Activated B cell treated with CpG ODN at 0.5 μM for 24 hours (primary cell): Measurements from ENCODE around the gene MPEG1. TPM values are rescaled to one million over a fixed set of nuclear protein-coding genes. Genes with fewer than 3 reads are reported as not detected.

Source experiments
- ATAC-seq: fragments of 200-7000 bp; cut with Tn5 transposase; one replicate; pipeline ENCODE4 v1.10.0; 2021; ENCODE audit warnings: low read depth, mild to moderate bottlenecking, moderate library complexity
- CTCF ChIA-PET: fragments of 350-600 bp; sonication (Branson Sonifier 250); formaldehyde crosslinking; loops from one replicate; lab custom pipeline; 2021; ENCODE audit warnings: antibody characterized with exemption; lab: Charles Lee
- POLR2A ChIA-PET: fragments of 350-600 bp; sonication (Branson Sonifier 250); formaldehyde crosslinking; loops from one replicate; lab custom pipeline; 2021; ENCODE audit warnings: antibody characterized with exemption; lab: Charles Lee
- DNase-seq: peaks from one replicate; pipeline ENCODE4 v3.0.0; 2022
- H3K27ac Mint-ChIP-seq: one replicate; pipeline ENCODE4 v1.8.0; 2020; ENCODE audit warnings: mixed read lengths
- H3K27me3 Mint-ChIP-seq: one replicate; pipeline ENCODE4 v1.8.0; 2021; ENCODE audit warnings: mixed read lengths
- H3K36me3 Mint-ChIP-seq: one replicate; pipeline ENCODE4 v1.8.0; 2021; ENCODE audit warnings: low read depth, mixed read lengths
- H3K4me1 Mint-ChIP-seq: one replicate; pipeline ENCODE4 v1.8.0; 2021; ENCODE audit warnings: mixed read lengths
- H3K4me3 Mint-ChIP-seq: one replicate; pipeline ENCODE4 v1.8.0; 2020; ENCODE audit warnings: mild to moderate bottlenecking, mixed read lengths
- H3K9me3 Mint-ChIP-seq: one replicate; pipeline ENCODE4 v1.8.0; 2020; ENCODE audit warnings: mixed read lengths
- intact Hi-C: fragments of 100-400 bp; cut with micrococcal nuclease; formaldehyde crosslinking; loops from one replicate; pipeline ENCODE4 v1.15.1; 2024
- total RNA-seq: library from RNA; stranded (reverse); gene quantifications from 2 replicates; pipeline ENCODE4 v1.2.3, GENCODE V29; 2022
- TF ChIP-seq, protein P1 (sequence below): fragments of 200-600 bp; IDR thresholded peaks from one replicate; pipeline ENCODE4 v1.8.0; 2022; ENCODE audit warnings: antibody characterized with exemption, mild to moderate bottlenecking

The MPEG1 gene
- total RNA-seq, 1 donor from 2014 or later: 154 TPM

- H3K9me3 Mint-ChIP-seq: peaks cover 4% of the 10 kb centered on the region
- peak overlapping the region; percentile 96 for H3K4me3 Mint-ChIP-seq
- peaks cover 36% of the 10 kb centered on the region for H3K36me3 Mint-ChIP-seq
- CTCF ChIA-PET: interaction anchor here (0.7 to 9.0 kb wide), 5 partner anchors 10 to 90 kb away, joined by 3 to 102 read pairs (median 35); no protein-coding TSS in a partner anchor
- POLR2A ChIA-PET: interaction anchor here (0.6 to 6.4 kb wide), 6 partner anchors 8 to 597 kb away, joined by 3 to 70 read pairs (median 30); partner anchors contain the start of gene MPEG1
- no peak for ATAC-seq
- intact Hi-C loops: loop anchor here (10.0 kb wide), 1 partner anchor 380 kb away; no protein-coding TSS in a partner anchor
- H3K4me1 Mint-ChIP-seq: peaks cover 38% of the 10 kb centered on the region
- H3K27ac Mint-ChIP-seq: peak overlapping the region; percentile 69
- H3K27me3 Mint-ChIP-seq: no peaks in the 10 kb centered on the region
- no peak for DNase-seq
- TF ChIP-seq, protein P1, sequence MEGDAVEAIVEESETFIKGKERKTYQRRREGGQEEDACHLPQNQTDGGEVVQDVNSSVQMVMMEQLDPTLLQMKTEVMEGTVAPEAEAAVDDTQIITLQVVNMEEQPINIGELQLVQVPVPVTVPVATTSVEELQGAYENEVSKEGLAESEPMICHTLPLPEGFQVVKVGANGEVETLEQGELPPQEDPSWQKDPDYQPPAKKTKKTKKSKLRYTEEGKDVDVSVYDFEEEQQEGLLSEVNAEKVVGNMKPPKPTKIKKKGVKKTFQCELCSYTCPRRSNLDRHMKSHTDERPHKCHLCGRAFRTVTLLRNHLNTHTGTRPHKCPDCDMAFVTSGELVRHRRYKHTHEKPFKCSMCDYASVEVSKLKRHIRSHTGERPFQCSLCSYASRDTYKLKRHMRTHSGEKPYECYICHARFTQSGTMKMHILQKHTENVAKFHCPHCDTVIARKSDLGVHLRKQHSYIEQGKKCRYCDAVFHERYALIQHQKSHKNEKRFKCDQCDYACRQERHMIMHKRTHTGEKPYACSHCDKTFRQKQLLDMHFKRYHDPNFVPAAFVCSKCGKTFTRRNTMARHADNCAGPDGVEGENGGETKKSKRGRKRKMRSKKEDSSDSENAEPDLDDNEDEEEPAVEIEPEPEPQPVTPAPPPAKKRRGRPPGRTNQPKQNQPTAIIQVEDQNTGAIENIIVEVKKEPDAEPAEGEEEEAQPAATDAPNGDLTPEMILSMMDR: no peak
Observed at GRCh38 chr11:59174664-59175033, 38.1 kb downstream of the MPEG1 start.

DNA sequence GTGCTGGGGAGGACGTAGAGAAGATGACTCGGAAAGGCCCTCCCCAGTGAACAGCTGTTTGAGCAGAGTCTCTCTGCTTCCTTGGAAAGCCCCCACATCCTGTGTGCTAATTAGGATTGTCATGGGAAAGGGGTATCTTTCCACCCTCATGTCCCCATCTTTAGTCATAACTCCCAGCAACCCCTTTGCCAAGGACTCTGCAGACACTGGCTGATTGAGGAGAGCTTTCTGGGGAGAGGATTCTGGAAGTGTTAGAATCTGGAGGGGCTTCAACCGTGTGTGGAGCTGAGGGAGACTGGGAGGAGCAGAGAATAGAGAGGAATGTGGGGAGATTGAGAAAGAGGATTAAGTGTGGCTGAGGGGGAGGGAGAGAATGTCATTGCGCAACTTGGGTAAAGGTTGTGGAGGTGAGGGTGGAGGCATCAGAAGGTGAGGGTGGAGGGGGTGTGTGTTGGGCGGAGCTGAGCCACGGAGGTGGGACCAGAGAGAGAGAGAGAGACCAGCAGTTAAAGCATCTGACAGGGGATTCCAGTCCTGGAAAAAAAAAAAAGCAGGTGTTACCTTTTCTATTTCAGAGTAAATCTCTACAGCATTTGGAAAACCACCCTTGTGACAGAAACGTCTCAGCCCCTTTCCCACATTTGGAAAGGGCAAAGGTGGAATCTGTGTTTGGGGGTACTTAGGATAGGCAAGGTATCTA is 38.6 kb downstream of the MPEG1 start:
- POLR2A ChIA-PET: interaction anchor here (0.6 to 6.4 kb wide), 7 partner anchors 9 to 596 kb away, joined by 3 to 70 read pairs (median 4); partner anchors contain the start of gene MPEG1
- Mint-ChIP-seq H3K4me1 (peaks cover 34% of the 10 kb centered on the region), H3K36me3 (peaks cover 32% of the 10 kb centered on the region), H3K4me3 (peak overlapping the region; percentile 96), H3K27me3 (no peaks in the 10 kb centered on the region), H3K9me3 (no peaks in the 10 kb centered on the region), H3K27ac (peak overlapping the region; percentile 48)
- CTCF ChIA-PET: interaction anchor here (1.0 to 9.0 kb wide), 5 partner anchors 10 to 90 kb away, joined by 3 to 102 read pairs (median 35); no protein-coding TSS in a partner anchor
- intact Hi-C loops: loop anchor here (10.0 kb wide), 1 partner anchor 381 kb away; no protein-coding TSS in a partner anchor
- DNase-seq (no peak), ATAC-seq (no peak)
- TF ChIP-seq, protein P1: no peak

DNA sequence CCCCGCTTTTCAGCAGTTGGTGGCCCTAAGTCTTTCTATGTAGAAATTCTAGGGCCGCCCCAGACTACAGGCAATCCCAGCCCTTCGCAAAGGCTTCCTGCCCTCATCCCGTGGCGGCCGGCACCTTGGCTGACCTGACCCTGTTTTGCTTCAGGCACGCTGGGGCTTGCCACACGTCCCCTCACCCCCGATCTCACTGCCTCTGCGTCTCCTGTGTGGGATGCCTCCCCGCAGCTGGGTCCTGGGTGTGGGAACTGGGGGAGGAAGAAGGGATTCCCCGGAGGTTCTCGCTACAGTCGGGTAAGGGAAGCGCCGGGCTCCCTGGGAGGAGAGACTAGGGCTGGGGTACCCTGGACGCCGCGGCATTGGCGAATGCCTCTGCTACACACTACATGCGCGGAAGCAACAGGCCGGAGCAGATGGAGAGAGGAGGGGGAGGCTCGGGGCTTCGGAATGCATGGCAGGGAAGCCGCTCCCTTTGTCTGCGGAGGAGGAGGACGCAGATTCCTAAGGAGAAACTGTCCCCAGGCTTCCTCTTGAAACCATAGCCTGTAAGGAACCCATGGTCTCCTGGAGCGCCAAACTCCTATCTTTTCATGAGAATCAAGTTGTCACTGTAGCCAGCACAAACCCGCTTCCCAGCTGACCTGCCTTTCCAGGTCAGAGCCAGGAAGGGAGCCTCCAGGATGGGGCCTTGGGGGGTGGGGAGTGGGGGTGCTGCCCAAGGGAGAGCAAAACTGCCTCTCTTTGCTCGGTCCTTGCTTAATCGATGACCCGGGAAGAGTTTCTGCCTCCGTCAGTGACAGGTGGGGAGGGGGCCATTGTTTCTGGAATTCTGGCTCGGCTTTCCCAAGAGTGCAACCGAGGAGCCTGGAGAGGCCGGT is 39.4 kb downstream of the MPEG1 start:
- Mint-ChIP-seq H3K9me3 (no peaks in the 10 kb centered on the region), H3K4me1 (peaks cover 34% of the 10 kb centered on the region), H3K27me3 (no peaks in the 10 kb centered on the region), H3K36me3 (peaks cover 27% of the 10 kb centered on the region), H3K27ac (peak overlapping the region; percentile 90), H3K4me3 (peak overlapping the region; percentile 96)
- CTCF ChIA-PET: interaction anchor here (0.6 to 9.0 kb wide), 12 partner anchors 9 to 257 kb away, joined by 3 to 102 read pairs (median 20); partner anchors contain the start of gene MPEG1
- DNase-seq (peak; percentile 46), ATAC-seq (no peak)
- intact Hi-C loops: loop anchor here (10.0 kb wide), 1 partner anchor 381 kb away; no protein-coding TSS in a partner anchor
- POLR2A ChIA-PET: interaction anchor here (0.6 to 6.4 kb wide), 16 partner anchors 9 to 596 kb away, joined by 3 to 70 read pairs (median 6); partner anchors contain the start of gene MPEG1
- TF ChIP-seq, protein P1: no peak

DNA sequence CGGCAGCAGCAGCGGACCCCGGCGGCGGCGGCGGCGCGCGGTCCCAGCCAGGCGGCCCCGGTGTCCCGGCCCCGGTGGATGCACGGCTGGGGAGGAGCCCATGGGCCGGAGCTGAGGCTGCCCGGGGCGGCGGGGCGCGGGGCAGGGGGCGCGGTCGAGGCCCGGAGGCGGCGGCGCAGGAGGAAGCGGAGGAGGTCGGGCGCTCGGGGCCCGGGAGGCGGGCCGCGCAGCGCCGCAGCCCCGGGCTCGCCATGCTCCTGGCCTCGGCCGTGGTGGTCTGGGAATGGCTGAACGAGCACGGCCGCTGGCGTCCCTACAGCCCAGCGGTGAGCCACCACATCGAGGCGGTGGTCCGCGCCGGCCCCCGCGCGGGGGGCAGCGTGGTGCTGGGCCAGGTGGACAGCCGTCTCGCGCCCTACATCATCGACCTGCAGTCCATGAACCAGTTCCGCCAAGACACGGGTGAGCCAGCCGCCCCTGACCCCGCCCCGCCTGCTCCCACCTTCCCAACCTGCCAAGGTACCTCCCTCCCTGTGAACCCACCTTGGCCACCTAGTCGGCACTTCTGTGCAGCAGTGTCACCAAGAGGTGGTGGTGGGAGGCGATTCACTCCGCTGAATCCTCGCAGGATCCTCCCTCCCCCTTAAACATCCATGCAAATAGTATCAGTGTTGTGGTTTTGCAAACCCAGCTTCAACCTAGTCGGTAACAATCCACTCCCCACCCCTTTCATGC is 40.2 kb downstream of the MPEG1 start:
- POLR2A ChIA-PET: interaction anchor here (0.8 to 6.4 kb wide), 20 partner anchors 10 to 595 kb away, joined by 3 to 70 read pairs (median 4); partner anchors contain the start of gene MPEG1
- H3K9me3 Mint-ChIP-seq: no peaks in the 10 kb centered on the region
- peaks cover 34% of the 10 kb centered on the region for H3K4me1 Mint-ChIP-seq
- peak overlapping the region; percentile 90 for H3K27ac Mint-ChIP-seq
- CTCF ChIA-PET: interaction anchor here (0.6 to 9.0 kb wide), 33 partner anchors 8 to 365 kb away, joined by 3 to 102 read pairs (median 5); partner anchors contain the start of genes FAM111A, MPEG1 and OR5A2
- intact Hi-C loops: loop anchor here (1.0 to 10.0 kb wide), 3 partner anchors 28 to 382 kb away; partner anchors contain the start of gene MPEG1
- ATAC-seq: peak; percentile 38
- H3K4me3 Mint-ChIP-seq: peak overlapping the region; percentile 96
- H3K36me3 Mint-ChIP-seq: peaks cover 20% of the 10 kb centered on the region
- peak; percentile 43 for DNase-seq
- no peaks in the 10 kb centered on the region for H3K27me3 Mint-ChIP-seq
- TF ChIP-seq, protein P1: no peak
